DOHH2 (cell line): ENCODE results near the gene RABGAP1L.

Source experiments
- EZH2phosphoT487 ChIP-seq: fragments of 200-600 bp; sonication (generic); IDR thresholded peaks from 2 replicates; pipeline ENCODE4 v1.6.1; 2017; ENCODE audit warnings: borderline replicate concordance, mild to moderate bottlenecking, antibody characterized with exemption, low read length, moderate library complexity, mixed read lengths
- TF ChIP-seq, protein P1 (sequence below): fragments of 200-600 bp; sonication (generic); IDR thresholded peaks from one replicate; pipeline ENCODE4 v1.5.1; 2014; ENCODE audit warnings: antibody characterized with exemption, mild to moderate bottlenecking, low read depth, low read length; ENCODE audit not compliant: poor library complexity, severe bottlenecking

DNA sequence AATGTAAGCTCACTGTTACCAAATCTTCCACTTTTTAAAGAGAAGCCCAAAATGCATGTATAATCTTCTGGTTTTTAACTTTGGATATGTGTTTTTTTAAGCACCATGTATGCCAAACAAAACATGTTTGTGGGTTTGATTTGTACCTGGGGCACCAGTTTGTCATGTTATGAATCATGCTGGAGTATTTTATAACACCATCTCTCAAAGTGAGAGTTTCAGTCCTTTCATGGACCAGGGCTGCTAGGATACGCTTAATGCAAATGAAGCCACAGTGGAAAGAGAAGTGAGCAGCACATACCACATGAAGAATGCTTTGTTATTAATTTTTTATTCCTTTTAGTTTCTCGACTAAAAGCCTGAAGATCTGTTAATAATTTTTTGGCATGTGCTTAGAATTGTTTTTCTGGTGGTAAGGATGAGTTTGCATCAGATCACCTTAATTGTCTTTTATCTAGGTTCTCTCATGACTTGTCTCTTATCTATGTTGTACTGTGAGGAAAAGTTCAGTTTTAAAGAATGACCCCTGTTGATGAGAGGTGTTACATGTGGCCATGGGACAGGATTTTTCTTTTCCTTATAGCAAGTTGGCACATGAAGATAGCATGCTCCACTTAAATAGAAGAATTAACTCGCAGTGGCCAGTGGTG is 2.0 kb upstream of the RABGAP1L start:
- TF ChIP-seq, protein P1, sequence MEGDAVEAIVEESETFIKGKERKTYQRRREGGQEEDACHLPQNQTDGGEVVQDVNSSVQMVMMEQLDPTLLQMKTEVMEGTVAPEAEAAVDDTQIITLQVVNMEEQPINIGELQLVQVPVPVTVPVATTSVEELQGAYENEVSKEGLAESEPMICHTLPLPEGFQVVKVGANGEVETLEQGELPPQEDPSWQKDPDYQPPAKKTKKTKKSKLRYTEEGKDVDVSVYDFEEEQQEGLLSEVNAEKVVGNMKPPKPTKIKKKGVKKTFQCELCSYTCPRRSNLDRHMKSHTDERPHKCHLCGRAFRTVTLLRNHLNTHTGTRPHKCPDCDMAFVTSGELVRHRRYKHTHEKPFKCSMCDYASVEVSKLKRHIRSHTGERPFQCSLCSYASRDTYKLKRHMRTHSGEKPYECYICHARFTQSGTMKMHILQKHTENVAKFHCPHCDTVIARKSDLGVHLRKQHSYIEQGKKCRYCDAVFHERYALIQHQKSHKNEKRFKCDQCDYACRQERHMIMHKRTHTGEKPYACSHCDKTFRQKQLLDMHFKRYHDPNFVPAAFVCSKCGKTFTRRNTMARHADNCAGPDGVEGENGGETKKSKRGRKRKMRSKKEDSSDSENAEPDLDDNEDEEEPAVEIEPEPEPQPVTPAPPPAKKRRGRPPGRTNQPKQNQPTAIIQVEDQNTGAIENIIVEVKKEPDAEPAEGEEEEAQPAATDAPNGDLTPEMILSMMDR: no peak
- no peak for TF ChIP-seq EZH2phosphoT487
